CD4-positive, alpha-beta T cell treated with Interleukin-2 at 100 ng/mL for 4 hours (primary cell): ENCODE results near the gene GOLGA6C.
"Not testable (repeated sequence)": the region's sequence is repeated elsewhere in the genome, so short reads cannot be mapped to it uniquely, and the experiment has no call there.

Experiments used
- DNase-seq: peaks from one replicate; pipeline ENCODE4 v3.0.0-alpha.2; 2020; ENCODE audit warnings: low spot score

The GOLGA6C gene

GRCh38 chr15:75319231-75319897 is 61.2 kb downstream of the GOLGA6C start:
- not testable (repeated sequence) for DNase-seq
